A673 (cell line): ENCODE data around the gene ZBTB16. TPM values are rescaled to one million over a fixed set of nuclear protein-coding genes. Genes with fewer than 3 reads are reported as not detected.

Source experiments
- BruUV-seq: library from RNA; stranded (reverse); fragments of 400-500 nt; replicated peaks from 2 replicates; lab custom pipeline; 2021; lab: Mats Ljungman, UMichigan
- CTCF ChIA-PET: fragments of 300-600 bp; sonication (Branson Sonifier 250); formaldehyde crosslinking; loops from one replicate; lab custom pipeline; 2022; ENCODE audit warnings: antibody characterized with exemption; lab: Charles Lee
- POLR2A ChIA-PET: fragments of 300-600 bp; sonication (Branson Sonifier 250); formaldehyde crosslinking; loops from one replicate; lab custom pipeline; 2022; ENCODE audit warnings: antibody characterized with exemption; ENCODE audit not compliant: low non-redundant PET; lab: Charles Lee
- DNase-seq: peaks from one replicate; pipeline ENCODE4 v3.0.0-alpha.2; 2015; ENCODE audit warnings: low spot score
- H3K27ac ChIP-seq: fragments of 200-600 bp; sonication (generic); 2 replicates; pipeline ENCODE4 v1.5.1; 2016; ENCODE audit warnings: mixed run types, low read depth, mild to moderate bottlenecking, mixed read lengths, antibody characterized with exemption, low read length; ENCODE audit not compliant: poor library complexity, severe bottlenecking
- H3K27me3 ChIP-seq: fragments of 200-600 bp; sonication (generic); replicated peaks from 2 replicates; pipeline ENCODE4 v1.6.1; 2017; ENCODE audit warnings: mixed run types, low read depth, mild to moderate bottlenecking, mixed read lengths, antibody characterized with exemption, low read length; ENCODE audit not compliant: insufficient read depth, poor library complexity
- H3K36me3 ChIP-seq: fragments of 200-600 bp; sonication (generic); 2 replicates; pipeline ENCODE4 v1.6.1; 2016; ENCODE audit warnings: mixed run types, mild to moderate bottlenecking, mixed read lengths, antibody characterized with exemption, low read length; ENCODE audit not compliant: insufficient read depth, poor library complexity, severe bottlenecking
- H3K4me1 ChIP-seq: fragments of 200-600 bp; sonication (generic); 2 replicates; pipeline ENCODE4 v1.6.1; 2017; ENCODE audit warnings: mixed run types, mild to moderate bottlenecking, mixed read lengths, antibody characterized with exemption, low read length; ENCODE audit not compliant: insufficient read depth, poor library complexity, severe bottlenecking
- H3K4me3 ChIP-seq: fragments of 200-600 bp; sonication (generic); 2 replicates; pipeline ENCODE4 v1.5.1; 2016; ENCODE audit warnings: low read depth, mixed run types, mild to moderate bottlenecking, mixed read lengths, low read length; ENCODE audit not compliant: poor library complexity, severe bottlenecking
- H3K9me3 ChIP-seq: fragments of 200-600 bp; sonication (generic); 2 replicates; pipeline ENCODE4 v1.6.1; 2016; ENCODE audit warnings: mixed run types, low read depth, mild to moderate bottlenecking, mixed read lengths, antibody characterized with exemption, low read length; ENCODE audit not compliant: poor library complexity, severe bottlenecking
- CTCF ChIP-seq: fragments of 300-800, 200-600 bp; sonication (generic); conservative IDR thresholded peaks from 2 replicates; pipeline ENCODE4 v1.5.1; 2017; ENCODE audit warnings: low read depth, mild to moderate bottlenecking, antibody characterized with exemption, low read length, moderate library complexity, mixed read lengths
- EZH2 ChIP-seq: fragments of 200-600 bp; sonication (generic); IDR thresholded peaks from 2 replicates; pipeline ENCODE4 v1.6.1; 2017; ENCODE audit warnings: borderline replicate concordance, low read depth, mild to moderate bottlenecking, mixed read lengths, antibody characterized with exemption, low read length; ENCODE audit not compliant: poor library complexity, severe bottlenecking
- intact Hi-C: fragments of 100-400 bp; cut with micrococcal nuclease; formaldehyde crosslinking; loops from one replicate; pipeline ENCODE4 v1.10.0; 2022; ENCODE audit not compliant: unreplicated experiment
- total RNA-seq: library from RNA; stranded (reverse); gene quantifications from 2 replicates; pipeline ENCODE4 v1.2.3, GENCODE V29; 2021

The ZBTB16 gene
- total RNA-seq, 1 experiment from 2014 or later, result 12.0 TPM

DNA sequence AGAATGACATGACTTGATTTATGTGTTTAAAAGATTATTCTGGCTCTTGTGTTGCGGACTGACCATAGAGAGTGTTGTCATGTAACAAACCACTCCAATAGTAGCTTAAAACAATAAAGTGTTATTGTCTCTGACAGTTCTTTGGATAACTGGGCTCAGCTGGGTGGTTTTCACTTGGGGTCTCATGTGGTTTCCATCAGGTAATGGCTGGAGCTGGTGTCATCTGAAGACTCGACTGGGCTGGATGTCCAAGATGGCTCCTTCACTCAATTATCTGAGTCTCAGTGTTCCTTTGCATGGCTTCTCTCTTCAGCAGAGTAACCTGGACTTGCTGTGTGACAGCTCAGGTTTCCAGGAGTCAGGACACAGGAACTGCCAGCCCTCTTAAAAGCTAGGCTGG is 132.4 kb downstream of the ZBTB16 start:
- POLR2A ChIA-PET, result no interaction called here

DNA sequence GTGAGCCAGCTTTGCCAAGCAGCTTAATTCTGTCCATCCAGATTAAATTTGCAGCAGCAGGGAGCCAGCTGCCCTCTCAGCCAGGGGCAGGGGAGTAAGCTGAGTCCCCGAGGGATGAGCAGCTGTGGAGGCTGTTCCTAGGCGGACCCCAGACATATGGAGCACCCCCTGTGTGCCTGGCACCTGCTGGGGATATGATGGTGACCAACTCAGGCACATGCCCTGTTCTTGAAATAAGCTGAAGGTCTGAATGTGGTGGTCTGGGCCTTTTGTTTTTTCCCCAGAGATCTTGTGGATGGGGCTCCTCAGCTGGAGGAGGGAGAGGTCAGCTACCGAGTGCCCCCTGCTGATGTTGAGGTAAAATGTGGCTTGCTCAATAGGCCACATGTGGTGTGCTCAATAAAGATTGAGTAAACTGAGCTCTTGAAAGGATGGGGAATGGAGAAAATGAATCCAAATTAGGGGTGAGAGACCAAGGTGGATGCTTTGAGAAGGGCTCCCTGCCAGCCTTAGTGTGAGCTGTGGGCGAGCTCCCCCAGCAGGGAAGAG is 133.4 kb downstream of the ZBTB16 start:
- Histone ChIP-seq H3K4me1 (peaks cover 7% of the 10 kb centered on the region), H3K27ac (no peak overlapping the region), H3K27me3 (no peaks in the 10 kb centered on the region), H3K36me3 (peaks cover 6% of the 10 kb centered on the region), H3K4me3 (no peak overlapping the region), H3K9me3 (peaks cover 6% of the 10 kb centered on the region)
- no peak for TF ChIP-seq CTCF
- TF ChIP-seq EZH2, result no peak
- ChIA-PET CTCF (no interaction called here), POLR2A (interaction anchor here (0.6 to 0.8 kb wide), 2 partner anchors 10 to 44 kb away, joined by 4 to 5 read pairs; no protein-coding TSS in a partner anchor)
- DNase-seq, result no peak
- intact Hi-C loops, result no loop called here
- BruUV-seq, result no TSS peak

More for the DNA sequence above, 132.4 kb downstream of the ZBTB16 start:
- Histone ChIP-seq H3K4me3 (no peak overlapping the region), H3K4me1 (peaks cover 7% of the 10 kb centered on the region), H3K27me3 (no peaks in the 10 kb centered on the region), H3K9me3 (peaks cover 6% of the 10 kb centered on the region), H3K36me3 (peaks cover 6% of the 10 kb centered on the region), H3K27ac (no peak overlapping the region)
- no peak for TF ChIP-seq CTCF
- no peak for TF ChIP-seq EZH2
- DNase-seq, result no peak
- intact Hi-C loops, result no loop called here
- CTCF ChIA-PET, result no interaction called here
- BruUV-seq, result no TSS peak

GRCh38 chr11:114193730-114194679 is 134.5 kb downstream of the ZBTB16 start:
- H3K4me3 ChIP-seq, result no peak overlapping the region
- POLR2A ChIA-PET, result no interaction called here
- DNase-seq, result no peak
- peaks cover 6% of the 10 kb centered on the region for H3K36me3 ChIP-seq
- no peak overlapping the region for H3K27ac ChIP-seq
- no peaks in the 10 kb centered on the region for H3K27me3 ChIP-seq
- H3K9me3 ChIP-seq, result peaks cover 6% of the 10 kb centered on the region
- intact Hi-C loops, result no loop called here
- no TSS peak for BruUV-seq
- CTCF ChIA-PET, result no interaction called here
- TF ChIP-seq EZH2, result no peak
- no peak for TF ChIP-seq CTCF
- H3K4me1 ChIP-seq, result peaks cover 7% of the 10 kb centered on the region
